Measurements from ENCODE around the gene HSD17B1. TPM values are rescaled to one million over a fixed set of nuclear protein-coding genes. Genes with fewer than 3 reads are reported as not detected.

HSD17B1 gene
- total RNA-seq, 1 experiment from 2014 or later = 1.5 TPM

GRCh38 chr17:42521666-42522262 is 31.0 kb upstream of the HSD17B1 start:
- H3K4me1 Mint-ChIP-seq = peaks cover 26 to 40% of the 10 kb centered on the region in 2 experiments

More at GRCh38 chr17:42521666-42522262, 31.0 kb upstream of the HSD17B1 start:
- H3K23me2 ChIP-seq (ENCODE audit: insufficient read length, low read depth, low read length, poor library complexity, severe bottlenecking) = no peaks in the 10 kb centered on the region
- no peak overlapping the region for H3K4me2 ChIP-seq (ENCODE audit: insufficient read depth, insufficient read length, low read length)
- H3K18ac ChIP-seq (ENCODE audit: insufficient read length, low read depth, low read length) = no peak overlapping the region
- Mint-ChIP-seq H3K36me3 (ENCODE audit: insufficient read depth in 1 of 3, low read depth in 3 of 3) (peaks cover 0 to 30% (median 25%) of the 10 kb centered on the region in 3 experiments; a peak in 5 of 7 replicates), H3K4me3 (0 out of 5 replicates have a peak overlapping the region, but pooled peaks of 1 of the 2 experiments have one; percentile 25), H3K27ac (no peak overlapping the region), H3K27me3 (ENCODE audit: low read depth) (peaks cover 8% of the 10 kb centered on the region), H3K9me3 (no peaks in the 10 kb centered on the region)
- no peaks in the 10 kb centered on the region for H4K20me1 ChIP-seq (ENCODE audit: control insufficient read depth, insufficient read depth, insufficient read length)
- no peak overlapping the region for H4K91ac ChIP-seq (ENCODE audit: insufficient read length, low read depth, low read length)
- no peak overlapping the region for H4K8ac ChIP-seq (replicated peaks; ENCODE audit: insufficient read length, low read depth, low read length)
- H3K4me1 ChIP-seq (ENCODE audit: insufficient read depth, low read length) = peaks cover 11% of the 10 kb centered on the region; the same call in 1 of the 2 replicates
- H3K79me2 ChIP-seq (ENCODE audit: insufficient read depth, low read length) = no peaks in the 10 kb centered on the region
- peaks cover 2% of the 10 kb centered on the region; the same call in 1 of the 2 replicates for H3K27me3 ChIP-seq (ENCODE audit: insufficient read depth, low read length)
- H2BK15ac ChIP-seq (ENCODE audit: low read depth, low read length) = no peak overlapping the region
- no peak overlapping the region for H2BK20ac ChIP-seq (ENCODE audit: low read depth, low read length, poor library complexity, severe bottlenecking)
- no peaks in the 10 kb centered on the region for H3K9me3 ChIP-seq (ENCODE audit: control insufficient read depth, low read depth, low read length)
- H3K4ac ChIP-seq (ENCODE audit: low read depth, low read length) = no peak overlapping the region
- H2AFZ ChIP-seq (ENCODE audit: low read length) = no peak overlapping the region
- no peak overlapping the region for H2BK12ac ChIP-seq (ENCODE audit: insufficient read length, low read depth, low read length)
- TF ChIP-seq, protein P1, sequence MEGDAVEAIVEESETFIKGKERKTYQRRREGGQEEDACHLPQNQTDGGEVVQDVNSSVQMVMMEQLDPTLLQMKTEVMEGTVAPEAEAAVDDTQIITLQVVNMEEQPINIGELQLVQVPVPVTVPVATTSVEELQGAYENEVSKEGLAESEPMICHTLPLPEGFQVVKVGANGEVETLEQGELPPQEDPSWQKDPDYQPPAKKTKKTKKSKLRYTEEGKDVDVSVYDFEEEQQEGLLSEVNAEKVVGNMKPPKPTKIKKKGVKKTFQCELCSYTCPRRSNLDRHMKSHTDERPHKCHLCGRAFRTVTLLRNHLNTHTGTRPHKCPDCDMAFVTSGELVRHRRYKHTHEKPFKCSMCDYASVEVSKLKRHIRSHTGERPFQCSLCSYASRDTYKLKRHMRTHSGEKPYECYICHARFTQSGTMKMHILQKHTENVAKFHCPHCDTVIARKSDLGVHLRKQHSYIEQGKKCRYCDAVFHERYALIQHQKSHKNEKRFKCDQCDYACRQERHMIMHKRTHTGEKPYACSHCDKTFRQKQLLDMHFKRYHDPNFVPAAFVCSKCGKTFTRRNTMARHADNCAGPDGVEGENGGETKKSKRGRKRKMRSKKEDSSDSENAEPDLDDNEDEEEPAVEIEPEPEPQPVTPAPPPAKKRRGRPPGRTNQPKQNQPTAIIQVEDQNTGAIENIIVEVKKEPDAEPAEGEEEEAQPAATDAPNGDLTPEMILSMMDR (conservative IDR thresholded peaks at IDR 0.05) = no peak
- no peaks in the 10 kb centered on the region for H3K79me1 ChIP-seq (ENCODE audit: insufficient read depth, low read depth, low read length, poor library complexity, severe bottlenecking)
- peak; percentile 21 for DNase-seq
- no peak overlapping the region for H4K5ac ChIP-seq (ENCODE audit: insufficient read length, low read depth, low read length)
- H3T11ph ChIP-seq (ENCODE audit: low read length) = no peak overlapping the region
- no peak overlapping the region for H3K56ac ChIP-seq (ENCODE audit: insufficient read length, low read depth, low read length)
- H3K14ac ChIP-seq (ENCODE audit: insufficient read depth, low read length) = no peak overlapping the region
- no peak overlapping the region for H2BK120ac ChIP-seq (ENCODE audit: low read depth, low read length, poor library complexity, severe bottlenecking)
- no peak overlapping the region for H2BK5ac ChIP-seq (ENCODE audit: insufficient read length, low read length)
- no CpG with 5 or more reads among the region's 11 CpGs for WGBS (ENCODE audit: extremely low coverage, insufficient read length, low lambda C conversion rate)
- H2AK5ac ChIP-seq (ENCODE audit: insufficient read length, low read length) = no peak overlapping the region
- no peak overlapping the region for H3K9ac ChIP-seq (ENCODE audit: extremely low read depth, insufficient read length, low read length)
- no peak overlapping the region for H3K27ac ChIP-seq (ENCODE audit: insufficient read length, low read depth, low read length)
- no peak overlapping the region for H3K23ac ChIP-seq (ENCODE audit: insufficient read length, low read depth, low read length)
